HG03378 (cell line): ENCODE results near the gene MIER1.
"Not testable (repeated sequence)": the region's sequence is repeated elsewhere in the genome, so short reads cannot be mapped to it uniquely, and the experiment has no call there.

Experiments
- ATAC-seq: cut with Tn5 transposase; IDR thresholded peaks from one replicate; pipeline ENCODE4 v1.9.1; 2021; ENCODE audit warnings: mild to moderate bottlenecking, moderate library complexity; ENCODE audit not compliant: unreplicated experiment

MIER1 gene

DNA sequence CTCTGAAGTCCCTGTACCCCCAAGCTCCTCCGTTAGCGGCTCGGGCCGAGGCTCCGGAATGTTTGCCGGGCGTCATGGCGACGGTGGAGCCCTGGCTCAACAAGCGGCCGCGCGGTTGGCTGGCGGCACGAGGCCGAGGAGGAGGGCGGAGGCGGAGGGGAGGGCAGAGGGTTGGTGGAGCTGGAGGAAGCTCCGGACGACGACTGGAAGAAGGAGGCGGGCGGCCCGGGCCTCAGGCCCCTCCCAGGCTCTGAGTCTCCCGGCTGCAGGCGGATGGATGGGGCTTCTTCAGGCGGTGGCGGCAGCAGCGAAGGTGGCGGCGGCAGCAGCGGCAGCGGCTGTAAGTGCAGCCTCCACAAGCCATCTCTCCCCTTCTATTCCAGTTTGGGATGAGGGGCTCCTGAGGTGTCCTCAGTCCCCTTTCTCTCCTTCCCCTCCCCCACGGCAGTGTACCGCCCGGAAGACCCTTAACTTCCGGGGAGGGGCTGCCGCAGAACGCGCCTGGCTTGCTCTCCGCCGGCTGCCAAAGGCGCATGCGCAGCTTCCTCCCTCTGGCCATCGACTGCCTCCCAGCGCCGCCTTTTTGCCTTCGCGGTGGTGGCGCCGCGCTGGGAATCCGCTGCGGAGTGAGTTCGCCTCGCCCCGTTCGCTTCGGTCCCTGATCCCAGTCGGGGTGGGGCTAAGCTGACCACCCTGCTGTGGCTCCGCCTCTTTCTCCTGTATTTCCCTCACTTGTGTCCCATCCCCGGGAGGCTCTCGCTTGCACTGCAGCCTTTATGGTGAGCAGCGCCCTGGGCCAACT is at the start of gene MIER1, which contains the start of gene DNAI4:
Gene MIER1, plus strand, starts transcription at position 235 of the 802 bp plus-strand sequence. Its CDS starts 39 bp downstream, at position 274.
Gene DNAI4, minus strand, starts transcription at position 101 of the 802 bp plus-strand sequence. Its CDS starts 25 bp downstream, at position 76.
- peak; percentile 82 for ATAC-seq

- ATAC-seq, result no peak
These were observed 48.1 kb upstream of the MIER1 start for GRCh38 chr1:66876664-66877063.

- no peak for ATAC-seq
These were observed 35.8 kb upstream of the MIER1 start for GRCh38 chr1:66889030-66889429.

- ATAC-seq, result no peak
These were observed 34.2 kb upstream of the MIER1 start for GRCh38 chr1:66890621-66891020.

GRCh38 chr1:66893712-66894111 is 31.1 kb upstream of the MIER1 start:
- ATAC-seq, result no peak

DNA sequence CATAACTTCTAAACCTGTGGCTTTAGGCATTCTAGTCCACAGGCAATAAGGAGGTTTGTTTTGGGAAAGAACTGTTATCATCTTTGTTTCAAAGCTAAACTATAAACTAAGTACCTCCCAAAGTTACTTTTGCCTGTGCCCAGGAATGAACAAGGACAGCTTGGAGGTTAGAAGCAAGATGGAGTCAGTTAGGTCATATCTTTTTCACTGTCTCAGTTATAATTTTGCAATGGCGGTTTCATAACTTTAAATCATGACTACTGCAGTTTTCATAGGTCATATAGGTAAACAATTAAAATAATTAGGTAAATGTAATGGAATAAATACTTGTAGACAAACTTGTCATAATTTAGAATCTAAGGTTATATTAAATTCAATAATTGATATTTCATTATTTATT is 9.6 kb upstream of the MIER1 start:
- ATAC-seq, result not testable (repeated sequence)

GRCh38 chr1:66916320-66916719 is 8.5 kb upstream of the MIER1 start:
- no peak for ATAC-seq

DNA sequence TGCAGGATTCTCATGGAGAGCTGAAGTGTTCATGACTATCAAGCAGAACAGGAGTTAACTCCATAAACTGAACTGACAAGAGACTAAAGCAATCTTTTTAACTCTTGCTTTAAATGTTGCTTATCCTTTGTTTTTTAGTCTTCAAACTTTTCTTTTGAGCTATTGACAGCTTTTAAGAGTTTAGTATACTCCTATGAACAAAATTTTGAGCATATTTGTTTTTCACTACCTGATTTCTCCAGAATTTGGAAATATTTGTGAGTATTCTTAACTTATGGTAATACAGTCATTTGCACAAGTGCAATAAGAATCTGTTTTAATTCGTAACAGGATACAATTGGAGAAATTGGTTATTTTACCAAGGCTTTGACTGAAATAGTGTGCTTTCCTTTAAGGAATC is 7.3 kb upstream of the MIER1 start:
- ATAC-seq, result no peak

DNA sequence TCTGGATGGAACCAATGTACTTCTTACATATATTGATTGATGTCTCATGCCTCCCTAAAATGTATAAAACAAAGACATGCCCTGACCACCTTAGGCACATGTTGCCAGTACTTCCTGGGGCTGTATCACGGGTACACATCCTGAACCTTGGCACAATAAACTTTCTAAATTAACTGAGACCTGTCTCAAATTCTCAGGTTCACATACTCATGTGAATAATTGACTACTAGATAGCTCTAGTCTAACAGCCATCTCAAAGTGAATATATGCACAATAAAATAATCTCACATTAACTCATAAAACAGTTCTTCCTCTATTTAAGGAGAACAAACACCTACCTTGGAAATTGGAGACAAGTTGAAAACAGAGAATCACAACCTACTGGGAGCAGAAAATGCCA is 5.7 kb upstream of the MIER1 start:
- ATAC-seq, result no peak

DNA sequence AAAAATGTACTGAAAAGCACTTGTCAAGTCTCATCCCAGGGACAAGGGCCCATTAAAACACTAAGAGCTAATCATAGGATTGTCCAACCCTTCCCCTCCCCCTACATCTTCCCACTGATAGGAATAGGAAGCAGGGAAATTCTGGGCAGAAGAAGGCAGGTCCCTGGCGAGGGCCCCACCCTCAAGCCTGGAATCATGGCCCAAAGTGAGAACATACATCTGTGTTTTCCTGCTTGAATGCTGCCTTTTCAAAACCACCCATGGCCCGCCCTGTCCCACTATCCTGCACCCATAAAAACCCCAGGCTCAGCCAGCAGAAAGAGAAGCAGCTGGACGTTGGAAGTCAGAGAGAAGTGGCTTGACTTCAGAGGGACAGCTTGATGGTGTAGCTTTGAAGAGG is 5.0 kb upstream of the MIER1 start:
- ATAC-seq, result no peak

- ATAC-seq, result no peak
These were observed 4.2 kb upstream of the MIER1 start for GRCh38 chr1:66920543-66920942.

GRCh38 chr1:66925558-66925910 is 744 bp downstream of the MIER1 start:
- ATAC-seq, result peak; percentile 8

- ATAC-seq, result no peak
These were observed 1.2 kb downstream of the MIER1 start for GRCh38 chr1:66925944-66926343.

GRCh38 chr1:66927528-66927927 is 2.7 kb downstream of the MIER1 start:
- ATAC-seq, result no peak

GRCh38 chr1:66929146-66929688 is 4.4 kb downstream of the MIER1 start:
- no peak for ATAC-seq

DNA sequence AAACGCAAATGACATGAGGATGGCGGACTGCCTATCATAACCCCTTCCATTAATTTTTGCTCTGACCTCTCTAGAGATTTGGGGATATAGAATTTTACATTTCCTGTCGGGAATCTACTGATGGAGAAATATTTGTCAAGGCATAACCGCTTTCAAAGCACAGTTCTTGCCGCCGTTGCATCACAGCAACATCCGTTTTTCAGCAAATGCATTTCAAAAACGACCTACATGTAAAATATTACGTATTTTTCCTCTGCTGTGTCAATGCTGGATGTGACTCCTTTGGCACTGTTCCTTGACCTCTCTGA is 4.9 kb downstream of the MIER1 start:
- no peak for ATAC-seq

- ATAC-seq, result peak; percentile 43
These were observed 5.4 kb downstream of the MIER1 start for GRCh38 chr1:66929999-66930822.

DNA sequence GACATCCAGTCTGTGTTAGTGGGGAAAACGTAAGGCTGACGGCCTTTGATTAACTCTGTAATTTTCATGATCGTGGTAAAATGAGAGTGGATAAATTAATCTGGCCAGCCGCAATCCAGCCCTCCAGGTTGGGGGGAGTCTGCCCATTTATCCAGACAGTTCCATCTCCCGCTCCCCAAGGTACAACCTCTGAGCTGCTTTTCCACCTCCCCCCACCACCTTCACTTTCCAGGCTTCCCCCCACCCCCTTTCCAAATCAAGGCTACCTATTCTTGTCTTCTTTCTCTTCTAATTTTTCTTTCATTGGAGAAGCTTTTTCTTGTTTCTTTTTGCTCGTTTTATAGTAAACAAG is 6.0 kb downstream of the MIER1 start:
- no peak for ATAC-seq

- ATAC-seq, result no peak
These were observed 6.8 kb downstream of the MIER1 start for GRCh38 chr1:66931590-66931989.

- ATAC-seq, result no peak
These were observed 7.5 kb downstream of the MIER1 start for GRCh38 chr1:66932291-66932690.

DNA sequence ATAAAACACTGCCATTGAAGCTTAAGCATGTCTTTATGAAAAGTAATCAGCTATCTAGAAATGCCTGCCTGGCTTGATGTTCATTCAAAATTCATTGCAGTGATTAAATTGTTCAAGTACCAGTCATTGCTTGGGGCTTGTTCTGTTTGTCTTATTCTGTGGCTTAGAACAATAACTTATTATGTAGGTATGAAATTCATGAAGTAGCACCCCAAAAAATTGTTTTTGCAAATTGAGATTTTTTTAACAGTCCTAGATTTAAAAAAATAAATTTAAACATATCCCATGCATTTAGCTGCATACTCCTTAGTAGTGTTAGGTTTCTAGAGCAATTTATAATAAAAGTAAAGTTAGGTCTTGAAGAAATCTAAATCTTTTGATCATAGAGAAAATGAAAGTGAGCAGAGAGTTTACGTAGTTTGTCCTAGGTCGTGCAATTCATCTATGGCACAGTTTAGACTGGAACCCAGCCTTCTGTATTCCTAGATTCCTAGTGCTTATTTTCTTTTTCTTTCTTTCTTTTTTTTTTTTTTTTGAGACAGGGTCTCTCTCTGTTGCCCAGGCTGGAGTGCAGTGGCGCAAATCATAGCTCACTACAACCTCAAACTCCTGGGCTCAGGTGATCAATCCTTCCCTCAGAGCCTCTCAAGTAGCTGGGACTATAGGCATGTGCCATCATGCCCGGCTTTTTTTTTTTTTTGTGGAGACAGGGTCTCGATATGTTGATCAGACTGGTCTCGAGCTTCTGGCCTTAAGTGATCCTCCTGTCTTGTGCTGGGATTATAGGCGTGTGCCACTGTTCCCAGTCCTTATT is 9.3 kb downstream of the MIER1 start:
- no peak for ATAC-seq
